HEK293 (cell line): ENCODE data around the gene HTR4.

Source experiments
- CTCF ChIA-PET: fragments of 350-600 bp; formaldehyde crosslinking; extraction: SDS; loops from one replicate; lab custom pipeline; 2021; ENCODE audit warnings: antibody characterized with exemption; lab: Yijun Ruan, JAX
- POLR2A ChIA-PET: fragments of 300-600 bp; formaldehyde crosslinking; extraction: SDS; loops from one replicate; lab custom pipeline; 2020; ENCODE audit warnings: antibody characterized with exemption, inconsistent platforms; lab: Yijun Ruan, JAX
- H3K27ac ChIP-seq: fragments of 200-500 bp; sonication (Bioruptor generic); 2 replicates; pipeline ENCODE4 v1.5.1; 2014; ENCODE audit warnings: low read depth, low read length, control low read depth, inconsistent platforms; ENCODE audit errors: extremely low read depth
- H3K36me3 ChIP-seq, 2 experiments: fragments of 200-500 bp in 1 of 2; sonication (Bioruptor generic) in 1 of 2; 1 replicate in 1 of 2; 2 replicates in 1 of 2; pipeline ENCODE4 v1.5.1; 2014 to 2017; ENCODE audit warnings: inconsistent platforms in 2 of 2, low read length in 2 of 2; ENCODE audit not compliant: control insufficient read depth in 2 of 2, insufficient read depth in 1 of 2
- H3K4me1 ChIP-seq: fragments of 200-500 bp; sonication (Bioruptor generic); 2 replicates; pipeline ENCODE4 v1.5.1; 2014; ENCODE audit warnings: mild to moderate bottlenecking, low read length, inconsistent platforms; ENCODE audit not compliant: control insufficient read depth, insufficient read depth
- H3K4me3 ChIP-seq: 2 replicates; pipeline ENCODE4 v1.5.1; 2011; ENCODE audit warnings: low read depth, mild to moderate bottlenecking, control low read depth, low read length, moderate library complexity
- H3K9me3 ChIP-seq: fragments of 200-500 bp; sonication (Bioruptor generic); 2 replicates; pipeline ENCODE4 v1.5.1; 2014; ENCODE audit warnings: low read depth, low read length, inconsistent platforms; ENCODE audit not compliant: control insufficient read depth, insufficient read depth
- GLI2 ChIP-seq: fragments of 450-650 bp; formaldehyde crosslinking; IDR thresholded peaks from 2 replicates; pipeline ENCODE4; 2017; ENCODE audit warnings: missing biosample characterization, missing genetic modification characterization, low read depth, borderline replicate concordance
- GLI4 ChIP-seq: fragments of 450-650 bp; formaldehyde crosslinking; IDR thresholded peaks from 2 replicates; pipeline ENCODE4 v1.5.1; 2016; ENCODE audit warnings: missing biosample characterization, missing genetic modification characterization
- HOXD13 ChIP-seq: sonication (generic); formaldehyde crosslinking; IDR thresholded peaks from 2 replicates; pipeline ENCODE4 v1.8.0; 2022; ENCODE audit warnings: missing genetic modification reagents, borderline replicate concordance
- KLF7 ChIP-seq: fragments of 450-650 bp; formaldehyde crosslinking; IDR thresholded peaks from 2 replicates; pipeline ENCODE4 v1.5.1; 2016; ENCODE audit warnings: missing biosample characterization, missing genetic modification characterization, borderline replicate concordance
- OVOL3 ChIP-seq: fragments of 450-650 bp; formaldehyde crosslinking; IDR thresholded peaks from 2 replicates; pipeline ENCODE4 v1.5.1; 2016; ENCODE audit warnings: missing biosample characterization, missing genetic modification characterization
- PATZ1 ChIP-seq: fragments of 450-650 bp; formaldehyde crosslinking; IDR thresholded peaks from 2 replicates; pipeline ENCODE4 v1.5.1; 2016; ENCODE audit warnings: missing biosample characterization, missing genetic modification characterization
- SETDB1 ChIP-seq: IDR thresholded peaks from one replicate; pipeline ENCODE4 v1.6.1; 2017; ENCODE audit warnings: mild to moderate bottlenecking, low read length, moderate library complexity, mixed read lengths; ENCODE audit not compliant: insufficient read length
- SP3 ChIP-seq: fragments of 450-650 bp; formaldehyde crosslinking; IDR thresholded peaks from 2 replicates; pipeline ENCODE4 v1.5.1; 2016; ENCODE audit warnings: missing biosample characterization, missing genetic modification characterization
- SP7 ChIP-seq: fragments of 450-650 bp; formaldehyde crosslinking; IDR thresholded peaks from 2 replicates; pipeline ENCODE4 v1.5.1; 2016; ENCODE audit warnings: missing biosample characterization, missing genetic modification characterization
- ZBTB10 ChIP-seq: fragments of 450-650 bp; formaldehyde crosslinking; IDR thresholded peaks from 2 replicates; pipeline ENCODE4 v1.5.1; 2016; ENCODE audit warnings: missing biosample characterization, missing genetic modification characterization
- ZNF221 ChIP-seq: fragments of 450-650 bp; formaldehyde crosslinking; IDR thresholded peaks from 2 replicates; pipeline ENCODE4 v1.5.1; 2017; ENCODE audit warnings: missing biosample characterization, missing genetic modification characterization, borderline replicate concordance
- ZNF394 ChIP-seq: fragments of 450-650 bp; formaldehyde crosslinking; IDR thresholded peaks from 2 replicates; pipeline ENCODE4 v1.5.1; 2016; ENCODE audit warnings: missing biosample characterization, missing genetic modification characterization, mild to moderate bottlenecking, moderate library complexity, borderline replicate concordance
- ZNF473 ChIP-seq: fragments of 450-650 bp; formaldehyde crosslinking; IDR thresholded peaks from 2 replicates; pipeline ENCODE4 v1.5.1; 2017; ENCODE audit warnings: missing biosample characterization, missing genetic modification characterization
- ZNF488 ChIP-seq: fragments of 450-650 bp; formaldehyde crosslinking; IDR thresholded peaks from 2 replicates; pipeline ENCODE4 v1.5.1; 2016; ENCODE audit warnings: missing biosample characterization, missing genetic modification characterization
- ZNF544 ChIP-seq: fragments of 450-650 bp; formaldehyde crosslinking; IDR thresholded peaks from 2 replicates; pipeline ENCODE4 v1.5.0; 2017; ENCODE audit warnings: missing biosample characterization, missing genetic modification characterization
- ZNF560 ChIP-seq: fragments of 450-650 bp; formaldehyde crosslinking; IDR thresholded peaks from 2 replicates; pipeline ENCODE4 v1.5.1; 2017; ENCODE audit warnings: missing biosample characterization, missing genetic modification characterization, borderline replicate concordance
- ZNF600 ChIP-seq: fragments of 450-650 bp; formaldehyde crosslinking; IDR thresholded peaks from 2 replicates; pipeline ENCODE4 v1.5.1; 2016; ENCODE audit warnings: missing biosample characterization, missing genetic modification characterization
- ZNF658 ChIP-seq: fragments of 450-650 bp; formaldehyde crosslinking; IDR thresholded peaks from 2 replicates; pipeline ENCODE4; 2016; ENCODE audit warnings: missing biosample characterization, missing genetic modification characterization
- ZNF660 ChIP-seq: fragments of 450-650 bp; IDR thresholded peaks from 2 replicates; pipeline ENCODE4 v1.5.1; 2018; ENCODE audit warnings: missing biosample characterization, mild to moderate bottlenecking, missing genetic modification characterization
- ZNF677 ChIP-seq: fragments of 450-650 bp; IDR thresholded peaks from 2 replicates; pipeline ENCODE4 v1.5.0; 2018; ENCODE audit warnings: missing biosample characterization, mild to moderate bottlenecking, missing genetic modification characterization, moderate library complexity
- ZNF777 ChIP-seq: fragments of 450-650 bp; formaldehyde crosslinking; IDR thresholded peaks from 2 replicates; pipeline ENCODE4 v1.5.1; 2017; ENCODE audit warnings: missing biosample characterization, missing genetic modification characterization, borderline replicate concordance

HTR4 gene

GRCh38 chr5:148573374-148573773 is 81.0 kb downstream of the HTR4 start:
- CTCF ChIA-PET = interaction anchor here (0.6 kb wide), 1 partner anchor 132 kb away, joined by 3 read pairs; no protein-coding TSS in a partner anchor
- TF ChIP-seq KLF7 (tag by site-specific recombination) (no peak), ZNF473 (no peak), ZBTB10 (tag by site-specific recombination) (no peak)
- TF ChIP-seq, all 188 proteins: peak for 0
- Histone ChIP-seq H3K9me3 (no peaks in the 10 kb centered on the region), H3K4me1 (no peaks in the 10 kb centered on the region), H3K36me3 (no peaks in the 10 kb centered on the region), H3K4me3 (no peak overlapping the region), H3K27ac (no peak overlapping the region)
- POLR2A ChIA-PET = no interaction called here

GRCh38 chr5:148569948-148570347 is 84.4 kb downstream of the HTR4 start:
- Histone ChIP-seq H3K4me1 (no peaks in the 10 kb centered on the region), H3K36me3 (no peaks in the 10 kb centered on the region), H3K4me3 (no peak overlapping the region), H3K9me3 (no peaks in the 10 kb centered on the region), H3K27ac (no peak overlapping the region)
- POLR2A ChIA-PET = no interaction called here
- no peak for TF ChIP-seq ZNF544 (tag by site-specific recombination)
- TF ChIP-seq ZNF488 (tag by site-specific recombination) = no peak
- TF ChIP-seq ZNF660 (tag by site-specific recombination) = no peak
- TF ChIP-seq ZNF600 (tag by site-specific recombination) = no peak
- TF ChIP-seq SETDB1 = no peak
- TF ChIP-seq ZNF221 (tag by site-specific recombination) = no peak
- TF ChIP-seq ZNF394 (tag by site-specific recombination) = no peak
- no peak for TF ChIP-seq SP7
- TF ChIP-seq HOXD13 (CRISPR knock-in tag) = no peak
- no peak for TF ChIP-seq ZNF777 (tag by site-specific recombination)
- no peak for TF ChIP-seq ZNF677 (tag by site-specific recombination)
- TF ChIP-seq SP3 (tag by site-specific recombination) = no peak
- no peak for TF ChIP-seq ZNF658 (tag by site-specific recombination)
- no peak for TF ChIP-seq GLI2 (tag by site-specific recombination)
- TF ChIP-seq OVOL3 = no peak
- no peak for TF ChIP-seq PATZ1 (tag by site-specific recombination)
- no peak for TF ChIP-seq ZNF560 (tag by site-specific recombination)
- no peak for TF ChIP-seq GLI4 (tag by site-specific recombination)
- CTCF ChIA-PET = interaction anchor here (0.7 to 0.9 kb wide), 2 partner anchors 161 to 466 kb away, joined by 3 to 6 read pairs; no protein-coding TSS in a partner anchor
